ENCODE measurements around the gene IL17RC.

DNA sequence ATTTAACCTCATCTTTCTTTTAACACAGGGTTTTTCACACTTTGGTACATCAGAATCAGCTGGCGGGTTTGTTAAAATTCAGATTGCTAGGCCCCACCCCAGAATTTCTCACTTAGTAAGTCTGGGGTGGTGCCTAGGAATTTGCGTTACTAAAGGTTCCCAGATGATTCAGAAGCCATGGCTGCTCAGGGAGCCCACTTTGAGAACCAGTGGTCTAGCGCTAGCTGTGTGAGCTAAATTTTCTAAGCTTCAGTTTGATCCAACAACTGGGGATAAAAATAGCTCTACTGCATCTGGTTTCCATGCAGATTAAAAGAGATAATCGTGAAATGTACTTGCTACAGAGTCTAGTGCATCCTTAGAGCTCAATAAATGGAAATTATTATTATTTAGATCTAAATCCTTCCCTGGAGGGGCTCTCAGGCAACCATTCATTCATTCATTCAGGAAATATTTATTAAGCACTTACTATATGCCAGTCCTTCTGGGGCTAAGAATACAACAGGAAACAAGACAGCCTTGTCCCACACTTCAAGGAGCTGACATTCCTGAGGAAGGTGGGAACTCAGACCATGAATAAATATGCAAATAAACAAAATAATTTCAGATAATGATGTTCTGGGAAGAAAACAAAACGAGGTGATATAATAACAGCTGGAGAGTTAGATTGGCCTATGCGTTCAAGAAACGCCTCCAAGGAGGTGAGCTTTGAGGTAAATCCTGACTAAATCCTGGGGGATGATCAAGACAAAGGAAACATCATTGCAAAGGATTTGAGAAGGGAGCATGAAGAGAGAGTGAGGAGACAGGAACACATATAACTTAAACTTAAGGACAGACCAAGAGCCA is 33.0 kb upstream of the IL17RC start:
- TF ChIP-seq EZH2phosphoT487 (IDR thresholded peaks at IDR 0.05; ENCODE audit: borderline replicate concordance): no peak
- TF ChIP-seq, protein P1, sequence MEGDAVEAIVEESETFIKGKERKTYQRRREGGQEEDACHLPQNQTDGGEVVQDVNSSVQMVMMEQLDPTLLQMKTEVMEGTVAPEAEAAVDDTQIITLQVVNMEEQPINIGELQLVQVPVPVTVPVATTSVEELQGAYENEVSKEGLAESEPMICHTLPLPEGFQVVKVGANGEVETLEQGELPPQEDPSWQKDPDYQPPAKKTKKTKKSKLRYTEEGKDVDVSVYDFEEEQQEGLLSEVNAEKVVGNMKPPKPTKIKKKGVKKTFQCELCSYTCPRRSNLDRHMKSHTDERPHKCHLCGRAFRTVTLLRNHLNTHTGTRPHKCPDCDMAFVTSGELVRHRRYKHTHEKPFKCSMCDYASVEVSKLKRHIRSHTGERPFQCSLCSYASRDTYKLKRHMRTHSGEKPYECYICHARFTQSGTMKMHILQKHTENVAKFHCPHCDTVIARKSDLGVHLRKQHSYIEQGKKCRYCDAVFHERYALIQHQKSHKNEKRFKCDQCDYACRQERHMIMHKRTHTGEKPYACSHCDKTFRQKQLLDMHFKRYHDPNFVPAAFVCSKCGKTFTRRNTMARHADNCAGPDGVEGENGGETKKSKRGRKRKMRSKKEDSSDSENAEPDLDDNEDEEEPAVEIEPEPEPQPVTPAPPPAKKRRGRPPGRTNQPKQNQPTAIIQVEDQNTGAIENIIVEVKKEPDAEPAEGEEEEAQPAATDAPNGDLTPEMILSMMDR (conservative IDR thresholded peaks at IDR 0.05; ENCODE audit: low read length): no peak

Data from Loucy (cell line).